Stimulated activated CD4-positive, alpha-beta T cell treated with anti-CD3 and anti-CD28 coated beads, Interleukin-1b, Interleukin-23, amount 100 ng/mL, for 1 hour (primary cell): ENCODE results near the gene SEC61A1.
A peak's percentile ranks its signal among the peaks of the same experiment; 100 is the strongest.

Source experiments
- DNase-seq, 2 donors: peaks; one replicate each; pipeline ENCODE4 v3.0.0-alpha.2; 2020; ENCODE audit warnings: low read depth in 2 of 2

The SEC61A1 gene

DNA sequence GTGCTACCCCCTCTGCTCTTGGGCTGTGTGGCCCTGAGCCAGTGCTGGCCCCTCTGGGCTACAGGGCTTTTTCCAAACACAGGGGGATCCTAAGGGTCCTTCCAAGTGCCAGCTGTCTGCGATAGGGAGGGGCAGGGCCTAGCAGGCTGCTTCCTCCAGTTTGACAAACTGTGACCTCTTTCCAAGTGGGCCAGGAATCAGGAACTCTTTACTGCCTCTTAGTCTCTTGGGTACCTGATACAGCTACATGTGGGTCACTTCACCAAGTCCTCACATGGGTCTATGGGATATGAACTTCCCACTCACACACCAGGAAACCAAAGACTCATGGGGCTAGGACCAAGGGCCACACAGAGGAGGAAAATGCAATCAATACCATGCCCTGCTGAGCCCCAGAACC, 25.4 kb downstream of the SEC61A1 start:
- no peak for DNase-seq

DNA sequence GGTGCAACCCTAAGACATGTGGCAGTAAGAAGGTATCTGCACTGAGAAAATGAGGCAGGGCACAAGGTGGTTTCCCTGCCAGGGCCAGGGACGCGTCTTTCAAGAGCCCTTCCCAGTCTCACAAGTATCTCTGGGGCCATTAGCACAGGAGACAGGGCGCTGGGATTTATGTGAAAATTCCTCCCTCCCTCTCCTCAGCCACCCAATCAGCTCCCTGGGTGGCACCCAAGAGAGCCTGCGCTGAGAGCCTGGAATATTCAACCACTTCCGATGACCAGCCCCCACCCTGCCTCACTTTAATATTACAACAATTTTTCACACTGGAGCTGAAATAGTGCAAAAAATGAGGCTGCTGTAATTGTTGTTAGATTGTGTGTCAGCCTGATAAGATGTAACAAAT, 26.1 kb downstream of the SEC61A1 start:
- DNase-seq, result no peak

DNA sequence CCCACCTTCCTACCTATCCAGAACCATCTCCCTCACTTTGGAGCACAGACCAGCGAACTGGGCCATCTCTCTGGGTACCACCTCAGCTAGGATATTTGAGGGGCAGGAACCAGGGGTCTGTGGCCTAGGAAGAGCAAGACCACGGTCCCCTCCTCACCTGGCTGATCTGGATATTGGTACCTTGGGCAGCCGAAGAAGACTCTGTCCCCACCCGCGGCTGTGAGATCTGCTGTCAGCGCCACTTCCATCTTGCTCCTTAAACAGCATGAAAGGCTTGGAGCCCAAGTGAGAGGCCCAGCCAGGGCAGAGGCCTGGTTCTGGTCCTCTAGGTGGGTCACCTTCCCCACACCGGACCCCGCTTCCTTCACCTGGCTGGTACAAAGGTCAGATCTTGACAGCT, 26.6 kb downstream of the SEC61A1 start:
- DNase-seq, result no peak

DNA sequence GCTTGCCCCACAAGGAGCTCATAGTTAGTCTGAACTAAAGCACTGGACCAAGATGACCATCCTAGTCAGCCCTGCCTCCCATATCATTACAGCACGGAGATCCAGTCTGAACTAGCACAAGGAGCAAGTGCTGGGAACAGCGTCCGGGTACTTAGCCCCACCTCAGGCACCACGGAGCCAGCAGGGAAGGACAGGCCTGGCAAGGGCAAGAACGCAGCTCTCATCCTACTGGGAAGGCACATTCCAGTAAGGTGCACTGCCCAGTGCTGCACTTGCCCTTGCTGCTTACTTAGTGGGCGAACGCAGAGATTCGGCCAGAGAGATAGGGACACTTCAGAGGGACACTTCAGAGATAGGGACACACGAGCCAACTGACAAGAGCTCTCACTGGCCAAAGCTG, 27.6 kb downstream of the SEC61A1 start:
- no peak for DNase-seq

DNA sequence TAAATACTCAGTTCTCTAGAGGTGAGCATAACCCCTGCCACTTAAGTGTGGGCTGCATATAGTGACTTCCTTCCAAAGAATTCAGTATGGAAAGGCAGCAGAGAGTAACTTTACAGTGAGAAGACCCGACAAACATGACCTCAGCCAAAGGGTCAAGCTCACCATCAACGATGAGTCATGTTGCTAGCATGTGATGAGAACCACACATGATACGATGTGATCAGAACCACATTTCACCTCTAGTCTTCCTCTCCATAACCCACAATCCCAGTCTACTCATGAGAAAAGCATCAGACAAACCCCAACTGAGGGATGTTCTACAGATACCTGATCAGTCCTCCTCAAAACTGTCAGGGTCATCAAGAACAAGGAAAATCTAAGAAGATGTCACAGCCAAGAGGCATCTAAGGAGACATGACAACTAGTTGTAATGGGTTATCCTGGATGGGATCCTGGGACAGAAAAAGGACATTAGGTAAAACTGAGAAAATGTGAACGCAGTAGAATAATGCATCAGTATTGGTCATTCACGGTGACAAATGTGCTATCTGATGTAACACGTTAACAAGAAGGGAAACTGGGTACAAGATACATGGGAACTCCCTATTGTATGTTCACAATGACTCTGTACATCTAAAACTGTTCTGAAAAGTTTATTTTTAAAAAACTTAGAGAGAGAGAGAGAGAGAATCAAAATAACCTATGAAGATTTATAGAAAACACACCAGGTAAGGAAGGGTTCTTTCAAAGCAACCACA, 28.3 kb downstream of the SEC61A1 start:
- no peak for DNase-seq

DNA sequence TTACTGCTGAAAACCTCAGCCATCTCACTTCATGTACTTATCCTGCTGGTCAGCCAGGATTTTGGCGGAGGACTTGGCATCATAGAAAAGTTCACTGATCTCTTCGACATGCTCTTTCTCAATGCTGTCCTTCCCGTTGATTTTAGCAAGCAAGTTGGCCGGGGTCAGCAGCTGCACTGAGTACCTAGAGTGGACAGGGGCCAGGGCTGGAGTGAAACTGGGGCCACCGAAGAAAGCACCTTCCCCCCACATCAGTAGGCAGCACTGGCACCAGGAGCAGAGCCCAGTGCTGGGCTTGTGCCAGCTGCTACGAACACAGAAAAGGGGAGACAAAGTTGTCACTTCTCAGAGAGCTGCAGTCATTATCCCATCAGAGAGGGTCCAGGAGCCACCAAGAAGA, 29.0 kb downstream of the SEC61A1 start:
- no peak for DNase-seq

DNA sequence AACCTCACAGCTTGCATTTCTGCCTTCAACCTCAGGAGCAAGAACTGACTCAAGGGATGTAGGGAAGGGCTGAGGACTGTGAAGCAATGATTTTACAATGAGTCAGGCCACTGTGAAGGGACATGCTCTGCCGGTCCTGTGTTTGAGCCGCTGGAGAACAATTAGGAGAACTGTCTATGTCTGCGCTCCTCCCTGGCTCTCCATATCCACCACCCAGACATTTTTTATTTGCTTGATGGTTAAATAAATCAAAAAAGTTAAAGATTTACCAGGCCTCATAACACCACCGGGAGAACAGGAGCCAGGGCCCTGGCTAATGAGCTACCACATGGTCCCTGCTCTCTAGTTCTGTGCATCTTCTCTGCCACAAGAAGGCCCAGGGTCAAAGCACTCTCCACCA, 29.6 kb downstream of the SEC61A1 start:
- no peak for DNase-seq

DNA sequence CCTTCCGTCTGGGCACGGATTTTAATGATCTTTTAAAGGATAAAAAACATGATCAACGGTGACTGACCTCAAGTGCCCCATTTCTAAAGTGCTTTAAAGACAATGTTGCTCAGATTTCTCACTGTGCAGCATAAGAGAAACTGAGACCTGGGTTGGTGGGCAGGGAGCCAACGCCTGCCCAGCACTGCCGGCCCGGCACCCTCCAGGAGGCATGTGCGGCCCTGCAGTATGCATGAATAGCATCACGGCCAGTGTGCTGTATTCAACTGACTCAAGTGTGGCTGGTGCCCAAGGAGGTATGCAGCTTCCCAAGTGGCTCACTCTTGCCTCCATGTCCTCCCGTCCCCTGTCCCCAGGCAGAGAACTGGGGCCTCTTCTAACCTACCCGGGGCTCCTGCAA, 30.3 kb downstream of the SEC61A1 start:
- DNase-seq, result no peak

DNA sequence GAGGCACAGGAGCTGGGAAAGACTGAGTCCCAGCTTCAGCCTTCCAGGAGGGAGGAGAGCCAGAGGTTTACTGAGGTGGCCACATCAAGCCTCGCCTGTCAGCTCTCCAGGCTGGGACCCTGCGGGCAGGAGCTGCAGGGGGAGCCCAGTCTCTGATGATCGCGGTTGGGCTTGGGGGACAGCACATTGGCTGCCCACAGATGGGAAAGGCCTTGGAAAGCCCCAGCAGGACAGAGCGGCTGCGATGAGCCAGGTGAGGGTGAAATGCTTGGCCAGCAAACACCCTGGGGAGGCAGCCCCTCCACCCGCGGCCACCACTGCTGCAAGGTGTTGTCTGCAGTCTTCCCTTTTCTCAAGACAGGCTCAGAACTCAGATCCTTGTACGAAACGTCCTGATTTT, 31.2 kb downstream of the SEC61A1 start:
- no peak for DNase-seq

DNA sequence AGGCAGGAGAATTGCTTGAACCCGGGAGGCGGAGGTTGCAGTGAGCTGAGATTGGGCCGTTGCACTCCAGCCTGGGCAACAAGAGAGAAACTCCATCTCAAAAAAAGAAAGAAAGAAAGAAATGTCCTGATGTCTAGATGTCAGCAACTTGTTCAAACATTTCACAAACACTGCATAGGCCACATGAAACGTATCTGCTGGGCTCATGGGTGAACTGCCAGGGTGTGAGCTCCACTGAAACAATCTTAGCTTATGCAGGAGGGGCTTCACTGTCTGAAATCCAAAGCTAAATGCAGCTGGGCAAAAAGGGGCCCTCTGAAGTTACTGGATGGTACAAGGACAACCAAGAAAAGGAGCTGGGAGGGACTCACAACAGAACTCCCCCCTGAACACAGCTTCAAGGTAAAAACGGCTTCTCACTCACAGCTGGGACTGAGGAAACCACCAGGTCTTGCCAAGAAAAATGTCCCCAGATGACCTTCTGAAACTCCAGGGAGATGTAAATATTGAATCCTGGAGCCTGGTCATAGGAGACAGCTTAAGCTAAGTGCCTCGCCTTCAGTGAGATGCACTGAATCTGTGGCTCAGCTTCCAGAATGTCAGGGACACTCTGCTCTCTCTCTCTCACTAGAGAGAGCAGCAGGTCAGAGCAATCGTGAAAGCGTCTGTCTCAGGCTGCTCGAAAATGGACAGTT, 31.9 kb downstream of the SEC61A1 start:
- DNase-seq, result no peak

DNA sequence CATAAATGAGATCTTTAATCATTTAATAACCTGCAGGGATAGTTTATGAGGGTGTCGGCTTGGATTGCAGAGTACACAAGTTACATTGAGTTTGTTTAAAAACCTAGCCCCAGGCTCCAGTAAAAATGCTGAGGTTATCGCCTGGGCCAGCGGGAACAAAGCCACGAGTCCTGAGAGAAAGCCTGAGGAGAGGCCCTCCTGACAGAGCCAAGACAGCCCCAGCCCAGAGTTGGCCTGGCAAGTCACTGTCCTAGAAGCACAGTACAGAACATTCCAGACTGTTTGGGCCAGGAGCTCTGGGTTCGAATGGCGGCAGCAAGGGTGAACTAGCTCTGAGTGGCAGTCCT, 32.4 kb downstream of the SEC61A1 start:
- no peak for DNase-seq

DNA sequence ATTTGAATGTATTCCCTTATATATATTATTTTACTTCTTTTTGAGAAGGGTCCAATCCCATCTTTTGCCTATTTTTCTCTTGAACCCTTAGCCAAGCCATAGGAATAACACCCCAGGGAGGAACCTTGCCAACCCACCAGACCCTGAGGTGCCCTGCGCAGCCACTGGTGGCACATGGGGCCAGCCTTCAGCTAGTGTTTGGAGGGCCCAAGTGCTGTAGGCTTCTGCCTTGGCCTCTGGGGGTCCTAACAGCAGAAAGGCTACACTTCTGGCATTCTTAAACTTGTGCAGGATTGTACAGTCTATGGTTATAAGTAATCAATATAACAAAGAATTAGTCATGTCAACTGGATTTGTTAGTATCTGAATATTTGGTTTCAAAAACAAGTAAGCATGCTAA, 36.9 kb downstream of the SEC61A1 start:
- DNase-seq, result no peak

DNA sequence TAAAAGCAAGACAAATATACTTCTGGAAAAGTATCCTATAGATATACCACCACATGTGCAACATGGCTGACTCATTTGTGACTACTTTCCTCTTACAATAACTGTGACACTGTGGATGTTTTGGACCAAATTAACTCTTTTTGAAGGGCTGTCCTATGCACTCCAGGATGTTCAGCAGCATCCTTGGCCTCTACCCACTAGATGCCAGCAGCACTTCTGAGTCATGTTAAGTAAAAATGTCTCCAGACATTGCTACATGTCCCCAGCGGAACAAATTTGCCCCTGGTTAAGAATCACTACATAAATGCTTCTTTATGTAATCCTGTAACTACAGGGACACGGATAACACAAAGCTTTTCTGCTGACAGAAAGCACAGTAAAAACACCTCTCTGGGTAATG, 39.3 kb downstream of the SEC61A1 start:
- no peak for DNase-seq

DNA sequence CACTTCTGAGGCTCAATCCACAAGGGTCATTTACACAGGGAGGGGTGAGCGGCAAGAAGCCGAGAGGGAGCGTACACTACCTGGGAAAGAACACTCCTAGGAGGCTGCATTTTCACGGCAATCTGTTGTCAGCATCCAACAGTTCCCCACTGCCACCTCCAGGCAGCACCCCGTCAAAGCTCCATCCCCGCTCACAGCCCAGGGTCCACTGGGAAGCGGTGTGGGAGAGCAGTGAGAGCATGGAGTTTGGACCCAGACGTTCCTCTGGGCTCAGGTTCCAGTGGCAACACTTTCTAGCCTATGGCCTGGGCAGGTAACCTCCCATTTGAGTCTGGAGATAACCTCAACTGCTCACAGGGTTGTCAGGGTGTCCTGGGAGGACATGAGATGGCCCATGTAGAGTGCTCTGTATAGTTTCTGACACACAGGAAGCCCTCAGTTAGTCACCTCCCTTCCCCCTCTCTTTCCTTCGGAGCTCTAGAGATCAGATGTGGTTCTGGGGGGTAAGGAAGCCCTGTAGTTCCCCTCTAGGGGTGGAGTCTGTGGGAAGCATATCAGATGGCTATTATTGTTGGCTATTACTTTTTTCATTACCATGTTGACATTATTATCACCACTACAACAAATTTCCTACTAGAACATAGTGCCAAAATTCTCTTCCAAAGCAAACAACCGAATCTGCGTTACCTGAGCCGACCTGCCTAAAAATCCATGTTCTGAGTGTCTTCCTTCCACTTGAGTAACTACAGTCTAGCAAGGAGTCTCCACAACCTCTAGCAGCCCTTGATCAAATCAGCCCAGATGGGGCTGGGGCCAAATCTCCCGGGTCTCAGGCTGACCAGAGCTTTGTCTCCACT, 42.3 kb downstream of the SEC61A1 start:
- no peak for DNase-seq

DNA sequence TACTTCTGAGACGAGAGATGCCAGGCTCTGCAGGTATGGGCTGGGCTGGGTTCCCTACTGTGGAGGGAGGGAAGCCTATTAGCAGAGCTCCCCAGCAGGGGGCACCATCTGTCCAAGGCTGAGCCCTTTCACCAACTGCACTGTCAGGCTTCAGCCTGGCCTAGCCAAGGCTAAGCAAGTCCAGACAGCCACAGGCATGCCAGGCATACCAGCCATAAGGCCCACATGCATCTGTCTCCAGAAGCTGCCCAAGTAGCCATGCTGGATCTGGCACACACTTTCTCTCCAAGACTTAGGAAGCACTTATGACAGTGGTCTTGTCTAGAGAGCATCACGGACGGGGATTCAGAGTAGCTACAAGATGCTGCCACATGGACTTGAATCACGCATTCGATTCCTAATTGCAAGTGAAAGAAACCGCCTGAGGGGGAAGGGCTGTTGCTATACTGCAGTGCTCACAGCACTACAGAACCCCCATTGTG, 43.0 kb downstream of the SEC61A1 start:
- peak; percentile 43 to 56 for DNase-seq

DNA sequence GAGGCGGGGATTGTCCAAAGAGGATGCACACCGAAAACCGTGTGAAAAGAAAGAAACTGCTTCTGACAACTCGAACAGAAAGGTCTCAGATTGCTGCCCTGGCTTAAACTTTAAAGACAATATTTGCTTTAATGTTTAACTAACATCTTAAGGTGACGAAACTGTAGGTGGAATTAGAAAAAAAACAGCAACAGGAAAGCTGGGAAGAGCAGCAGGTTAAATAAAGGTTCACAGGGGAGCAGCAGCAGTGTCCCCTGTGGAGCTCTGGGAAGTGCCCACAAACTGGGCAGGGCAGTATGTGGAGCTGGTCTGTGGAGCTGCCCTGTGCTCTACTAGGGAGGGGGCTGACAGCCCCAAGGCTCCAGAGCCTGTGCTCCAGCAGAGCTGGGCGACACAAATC, 46.0 kb downstream of the SEC61A1 start:
- DNase-seq, result no peak

DNA sequence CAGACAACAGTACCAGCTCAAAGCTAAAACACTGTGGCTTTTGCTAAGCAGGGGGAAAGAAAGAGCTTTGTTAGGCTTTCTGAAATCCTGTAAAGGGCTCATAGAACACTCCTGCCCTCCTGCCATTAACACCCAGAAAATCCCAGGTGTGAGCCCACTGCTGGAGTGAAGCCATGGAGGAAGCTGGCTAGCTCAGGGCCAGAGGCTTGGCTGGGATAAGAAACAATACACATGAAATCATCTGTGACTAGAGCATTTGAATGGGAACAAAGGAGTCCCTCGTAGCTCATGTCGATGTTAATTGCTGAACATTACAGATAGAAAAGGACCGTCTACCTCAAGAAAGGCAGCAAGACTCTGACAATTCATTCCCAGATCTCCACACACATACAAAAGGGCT, 47.9 kb downstream of the SEC61A1 start:
- no peak for DNase-seq

DNA sequence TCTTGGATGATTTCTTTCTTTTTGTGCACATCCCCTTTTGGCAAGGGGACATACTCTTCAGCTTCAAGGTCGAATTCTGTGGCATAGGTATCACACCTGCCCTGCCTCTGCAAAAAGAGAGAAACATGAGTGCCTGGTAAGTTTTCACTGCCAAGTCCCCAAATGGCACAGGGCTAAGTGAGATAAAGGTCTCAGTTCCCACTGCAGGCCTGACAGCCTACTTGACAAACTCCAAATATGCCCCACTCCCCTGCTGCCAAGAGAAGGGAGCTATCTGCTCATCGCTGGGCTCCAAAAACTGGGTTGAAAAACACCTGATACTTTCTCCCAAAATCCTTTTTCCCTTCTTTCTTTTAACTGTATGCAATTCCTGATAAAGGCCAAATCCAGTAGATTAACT, 48.4 kb downstream of the SEC61A1 start:
- DNase-seq, result no peak

DNA sequence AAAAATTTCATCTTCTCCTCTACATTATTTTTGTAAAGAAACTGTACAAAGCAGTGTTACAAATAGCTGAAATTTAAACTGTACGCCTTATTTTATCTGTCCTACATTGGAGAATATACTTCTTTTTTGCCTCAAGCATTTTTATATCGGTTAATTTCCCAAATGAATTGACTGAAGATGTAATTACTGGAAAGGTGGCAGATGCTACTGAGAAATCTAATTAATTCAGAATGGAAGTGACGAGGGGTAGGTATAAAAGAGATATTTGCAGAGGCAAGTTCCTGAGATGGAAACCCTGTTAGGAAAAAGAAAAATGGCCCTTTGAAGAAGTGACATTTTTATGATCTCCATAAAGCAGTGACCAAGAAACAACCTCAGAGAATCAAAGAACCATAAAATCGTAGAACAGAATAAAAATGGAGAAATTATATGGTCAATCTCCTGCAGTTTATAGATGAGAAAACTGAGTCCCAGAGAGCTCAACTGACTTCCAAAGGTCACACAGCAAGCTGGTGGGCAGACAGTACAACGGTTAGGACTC, 51.0 kb downstream of the SEC61A1 start:
- no peak for DNase-seq

DNA sequence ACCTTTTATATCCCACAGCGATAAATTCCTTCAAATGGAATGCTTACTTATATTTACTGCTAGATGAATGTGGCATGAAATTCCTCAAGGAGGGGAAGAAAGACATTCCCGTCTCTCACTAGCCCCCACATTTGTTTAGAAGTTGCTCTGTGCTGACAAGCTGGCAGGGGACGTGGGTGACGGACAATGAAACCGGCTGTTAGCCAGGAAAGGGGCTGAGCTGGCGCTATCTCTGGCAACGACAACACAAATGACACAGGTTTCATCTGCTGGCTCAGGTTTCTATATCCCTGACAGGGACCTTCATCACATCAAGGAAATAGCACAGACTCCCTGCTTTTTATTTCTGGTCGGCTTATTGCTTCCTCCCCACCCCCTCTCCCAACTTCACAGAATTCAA, 55.6 kb downstream of the SEC61A1 start:
- no peak for DNase-seq

DNA sequence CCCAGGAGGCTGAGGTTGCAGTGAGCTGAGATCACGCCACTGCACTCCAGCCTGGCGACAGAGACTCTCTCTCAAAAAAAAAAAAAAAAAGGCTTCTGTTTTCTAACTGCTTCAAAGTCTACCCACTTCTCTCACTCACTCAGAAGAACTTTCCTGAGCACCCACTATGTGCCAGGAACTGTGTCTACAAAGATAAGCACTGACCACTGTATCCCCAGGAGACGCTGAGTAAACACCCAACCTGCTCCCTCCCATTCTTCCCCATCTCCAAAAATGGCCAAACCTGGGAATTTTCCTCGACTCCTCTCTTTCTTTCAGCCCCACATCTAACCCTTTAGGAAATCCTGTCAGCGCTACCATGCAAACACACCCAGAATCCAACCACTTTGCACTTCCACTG, 58.9 kb downstream of the SEC61A1 start:
- no peak for DNase-seq

DNA sequence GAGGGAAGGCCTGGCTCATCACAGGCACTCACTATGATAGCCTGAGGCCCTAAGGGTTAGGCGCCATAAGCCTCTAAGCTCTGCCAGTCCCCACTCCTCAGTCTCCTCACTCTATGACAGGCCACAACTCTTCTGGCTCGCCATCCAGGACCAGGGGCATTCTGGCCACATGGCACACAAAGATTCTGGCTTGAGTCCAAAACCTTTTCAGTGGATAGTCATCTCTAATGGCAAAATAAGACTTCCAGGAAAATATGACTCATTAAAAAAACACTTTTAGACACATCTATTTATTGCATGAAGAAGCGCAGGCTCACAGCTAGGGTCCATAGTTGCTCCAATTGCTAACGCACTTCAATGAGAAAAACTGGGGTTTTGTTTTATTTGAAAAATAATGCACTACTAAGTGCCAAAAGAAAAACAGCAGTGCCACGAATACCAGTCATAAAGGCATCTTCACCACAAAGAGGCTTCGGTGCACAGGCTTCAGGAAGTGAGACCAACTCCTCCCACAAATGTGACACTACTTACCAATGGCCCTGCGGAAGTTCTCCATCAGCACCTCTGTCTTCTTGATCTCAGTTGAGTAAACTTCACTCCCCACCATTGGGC, 60.2 kb downstream of the SEC61A1 start:
- peak in 1 of 2 donors; percentile 5 for DNase-seq
